Heart right ventricle (tissue), 16 donors: Measurements from ENCODE around the gene LMBR1. TPM values are rescaled to one million over a fixed set of nuclear protein-coding genes. Genes with fewer than 3 reads are reported as not detected.

ENCODE experiments used
- ATAC-seq, 8 donors: fragments of 200-7000 bp; cut with Tn5 transposase; one replicate each; pipeline ENCODE4 v1.9.1; 2020; ENCODE audit warnings: mild to moderate bottlenecking in 8 of 8, moderate library complexity in 8 of 8, moderate number of reproducible peaks in 1 of 8
- DNase-seq, 2 donors: peaks; one replicate each; pipeline ENCODE4 v3.0.0-alpha.2; 2020
- H3K27ac ChIP-seq, 10 donors: fragments of 200-600 bp; sonication (generic) in 2 of 10; one replicate each; pipeline versions ENCODE4 v1.5.0 to v1.8.0; 2020 to 2022; ENCODE audit warnings: mild to moderate bottlenecking in 3 of 10
- H3K27me3 ChIP-seq, 7 donors: fragments of 200-600 bp; one replicate each; pipeline ENCODE4 v1.8.0; 2021 to 2022; ENCODE audit warnings: mild to moderate bottlenecking in 2 of 7
- H3K36me3 ChIP-seq, 9 donors: fragments of 200-600 bp; sonication (generic) in 1 of 9; one replicate each; pipeline versions ENCODE4 v1.5.0 to v1.8.0; 2020 to 2022; ENCODE audit warnings: mild to moderate bottlenecking in 2 of 9
- H3K4me1 ChIP-seq, 9 donors: fragments of 200-600 bp; sonication (generic) in 1 of 9; one replicate each; pipeline versions ENCODE4 v1.5.0 to v1.8.0; 2020 to 2022; ENCODE audit warnings: mild to moderate bottlenecking in 4 of 9
- H3K4me3 ChIP-seq, 10 donors: fragments of 200-600 bp; sonication (generic) in 2 of 10; one replicate each; pipeline versions ENCODE4 v1.5.0 to v1.8.0; 2020 to 2022; ENCODE audit warnings: mild to moderate bottlenecking in 7 of 10, moderate library complexity in 2 of 10
- H3K9me3 ChIP-seq, 11 donors: fragments of 200-600 bp in 10 of 11; sonication (generic) in 2 of 11; one replicate each; pipeline versions ENCODE4 v1.5.0 to v1.8.0; 2013 to 2022; ENCODE audit warnings: mild to moderate bottlenecking in 2 of 11, control low read depth in 1 of 11, moderate library complexity in 1 of 11
- CTCF ChIP-seq, 9 donors: fragments of 200-600 bp; sonication (generic) in 2 of 9; IDR thresholded peaks; one replicate each; pipeline versions ENCODE4 v1.5.0 to v1.8.0; 2021 to 2022; ENCODE audit warnings: antibody characterized with exemption in 9 of 9, mild to moderate bottlenecking in 5 of 9, moderate library complexity in 1 of 9
- WGBS, 2 donors: extraction: QIAGEN DNeasy Blood & Tissue Kit; methylation state at CpG; one replicate each; pipeline ENCODE4 v1.1.7; 2013; ENCODE audit warnings: inconsistent platforms in 1 of 2; 5-methylcytosine and 5-hydroxymethylcytosine counted together
- intact Hi-C, 10 donors: fragments of 100-400 bp; cut with DNase I; formaldehyde crosslinking; loops; one replicate each; pipeline versions ENCODE4 v1.11.1 to v1.14.2; 2022
- polyA plus RNA-seq, 2 donors: library from polyadenylated mRNA; stranded (reverse); fragments of 200-250 nt; gene quantifications; one replicate each; pipeline ENCODE4 v1.2.3, GENCODE V29; 2013
- total RNA-seq, 10 donors: library from RNA; stranded (reverse); fragmentation: NEBNext Ultra II Directional in 3 of 10; extraction: Animal tissue kit (Norgen Biotek cat#: 25700) in 3 of 10; gene quantifications; one replicate each; pipeline versions ENCODE4 v1.2.1 to v1.2.4, GENCODE V29; 2021 to 2023
- donor health status: Arrhythmogenic right ventricular cardiomyopathy.
- donor health status: ischemic (EF 13 %, LVEDD 7.1; RV severe dilation, severe dysfunction).
- donor health status: healthy with polysubstance abuse.
- donor health status: DM: no; HTN: yes; CAD: no.
- donor health status: DM: no; HTN: no; CAD: no.
- donor health status: ischemic (EF 25% LVEDD 6.9; RV normal size, moderate dysfunction).
- donor health status: ischemic (EF 25% LVEDD 5.7; RV mildly dilated, moderate dysfunction).
- donor health status: healthy.
- donor health status: DM: yes; HTN: yes; CAD: no.
- donor health status: Ischemic cardiomyopathy.
- donor health status: ischemic (EF 35%, LVEDD 5.7; RV mildly dilated, moderate dysfunction).
- donor health status: nonischemic (EF 11% LVEDD 7.7; RV severe dilation, severe dysfunction).
- donor health status: DM: yes; HTN: yes; CAD: no.
- donor health status: PGD.
- donor health status: ischemic (EF 29% LVEDD 5.4; RV normal size, mild dysfunction).
- donor health status: nonischemic (EF 23%, LVEDD 6.1; RV moderate dilation, normal function).

The LMBR1 gene
- total and polyA plus RNA-seq, 12 donors, result 9.0 to 45.5 (median 37.5) TPM

GRCh38 chr7:156896388-156897022, 3.5 kb upstream of the LMBR1 start:
- ATAC-seq, result no peak
- H3K36me3 ChIP-seq, result no peaks in the 10 kb centered on the region
- H3K27ac ChIP-seq, result peak overlapping the region in 6 of 10 donors; percentile 23 to 98 (median 38)
- TF ChIP-seq CTCF (IDR thresholded peaks at IDR 0.05), result no peak
- peaks cover 0 to 3% (median 0%) of the 10 kb centered on the region in 7 donors for H3K27me3 ChIP-seq
- DNase-seq, result no peak
- no peaks in the 10 kb centered on the region for H3K9me3 ChIP-seq
- H3K4me1 ChIP-seq, result peaks cover 0 to 38% (median 28%) of the 10 kb centered on the region in 9 donors
- H3K4me3 ChIP-seq, result no peak overlapping the region
- intact Hi-C loops, result loop anchor here in 2 of 10 donors (10.0 kb wide), 2 partner anchors 48 to 238 kb away; partner anchors contain the start of genes NOM1 (in 1 of the 2) and UBE3C (in 1 of the 2)
- WGBS, 2 donors, result 87 to 94% methylated on average over 5 of the region's 5 CpGs

GRCh38 chr7:156895024-156895780, 2.2 kb upstream of the LMBR1 start:
- ATAC-seq (peak in 3 of 8 donors; percentile 7 to 18 (median 17)), DNase-seq (peak in 1 of 2 donors; percentile 24)
- Histone ChIP-seq H3K36me3 (no peaks in the 10 kb centered on the region), H3K4me3 (no peak overlapping the region), H3K27me3 (no peaks in the 10 kb centered on the region), H3K27ac (peak overlapping the region; percentile 26 to 98 (median 93)), H3K4me1 (peaks cover 0 to 42% (median 32%) of the 10 kb centered on the region in 9 donors), H3K9me3 (no peaks in the 10 kb centered on the region)
- TF ChIP-seq CTCF (IDR thresholded peaks at IDR 0.05), result no peak
- WGBS, 2 donors, result 66% methylated on average over 6 of the region's 6 CpGs
- intact Hi-C loops, result loop anchor here in 2 of 10 donors (10.0 kb wide), 2 partner anchors 50 to 240 kb away; partner anchors contain the start of genes NOM1 (in 1 of the 2) and UBE3C (in 1 of the 2)

- peak overlapping the region; percentile 64 to 95 (median 84) for H3K4me3 ChIP-seq
- H3K4me1 ChIP-seq, result peaks cover 0 to 45% (median 32%) of the 10 kb centered on the region in 9 donors
- DNase-seq, result peak; percentile 52 to 60
- 1 to 2% methylated on average over 31 to 55 of the region's 57 CpGs for WGBS, 2 donors
- intact Hi-C loops, result loop anchor here in 3 of 10 donors (5.0 to 10.0 kb wide), 3 partner anchors 53 to 243 kb away; partner anchors contain the start of genes NOM1 (in 2 of the 3) and UBE3C (in 1 of the 3)
- no peaks in the 10 kb centered on the region for H3K9me3 ChIP-seq
- H3K27ac ChIP-seq, result peak overlapping the region; percentile 82 to 98 (median 94)
- ATAC-seq, result peak in 5 of 8 donors; percentile 2 to 40 (median 25)
- H3K36me3 ChIP-seq, result no peaks in the 10 kb centered on the region
- TF ChIP-seq CTCF (IDR thresholded peaks at IDR 0.05), result no peak
- no peaks in the 10 kb centered on the region for H3K27me3 ChIP-seq
These were observed 742 bp downstream of the LMBR1 start for GRCh38 chr7:156892081-156892800.

GRCh38 chr7:156889746-156890145, 3.2 kb downstream of the LMBR1 start:
- no peak for ATAC-seq
- 94 to 98% methylated on average over 4 of the region's 4 CpGs for WGBS, 2 donors
- intact Hi-C loops, result loop anchor here in 3 of 10 donors (5.0 to 10.0 kb wide), 3 partner anchors 55 to 245 kb away; partner anchors contain the start of genes NOM1 (in 2 of the 3) and UBE3C (in 1 of the 3)
- H3K36me3 ChIP-seq, result peaks cover 0 to 6% (median 0%) of the 10 kb centered on the region in 9 donors
- H3K9me3 ChIP-seq, result no peaks in the 10 kb centered on the region
- no peak for TF ChIP-seq CTCF (IDR thresholded peaks at IDR 0.05)
- H3K27ac ChIP-seq, result no peak overlapping the region
- no peak overlapping the region for H3K4me3 ChIP-seq
- H3K27me3 ChIP-seq, result no peaks in the 10 kb centered on the region
- no peak for DNase-seq
- H3K4me1 ChIP-seq, result peaks cover 0 to 35% (median 29%) of the 10 kb centered on the region in 9 donors
